Non-pigmented ciliary epithelial cell (primary cell): ENCODE data around the gene DNAJC16.
"Not testable (repeated sequence)": the region's sequence is repeated elsewhere in the genome, so short reads cannot be mapped to it uniquely, and the experiment has no call there.

Experiments
- DNase-seq: peaks from one replicate; pipeline ENCODE4 v3.0.0-alpha.2; 2010; ENCODE audit warnings: low read depth

Gene DNAJC16

DNA sequence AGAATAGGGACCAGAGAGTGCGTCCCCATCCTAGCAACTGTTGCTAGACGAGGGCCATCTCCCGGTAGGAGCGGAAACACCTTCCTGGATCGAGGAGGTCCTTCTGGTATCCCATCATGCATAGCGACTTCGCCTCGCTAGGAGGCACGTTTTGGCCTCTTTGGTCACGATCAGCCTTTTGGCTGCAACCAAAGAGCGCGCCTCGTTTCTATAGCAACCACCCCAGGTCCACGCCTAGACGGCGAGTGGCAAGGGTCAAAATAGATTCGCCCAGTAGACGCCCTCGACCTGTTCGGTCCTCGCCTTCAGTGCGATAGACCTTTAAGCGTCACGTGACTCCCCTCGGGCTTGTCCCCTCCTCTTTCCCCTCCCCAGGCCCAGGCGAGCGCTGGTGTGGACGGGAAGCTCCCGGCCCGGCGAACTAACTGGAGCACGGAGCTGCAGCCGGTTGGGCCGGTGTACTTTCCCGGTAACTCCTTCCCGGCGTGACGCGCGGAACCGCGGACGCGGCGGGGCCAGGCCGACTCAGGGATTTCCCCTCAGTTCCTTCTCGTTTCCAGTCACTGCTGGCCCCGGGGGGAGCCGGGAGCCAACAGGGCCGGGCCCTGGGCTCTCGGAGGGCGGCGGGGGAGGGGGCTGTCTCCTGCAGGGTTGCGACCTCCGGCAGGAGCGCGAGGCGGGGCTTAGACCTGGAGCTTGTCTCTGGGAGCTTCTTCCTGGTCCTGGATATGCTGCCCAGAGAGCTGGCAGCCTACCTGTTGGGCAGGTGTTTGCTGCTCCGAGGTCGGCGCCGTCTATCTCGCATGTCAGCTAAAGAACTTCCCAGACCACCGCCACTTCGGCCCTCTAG, at the start of gene DNAJC16:
Gene DNAJC16 (plus strand): TSS at position 359 of the 850 bp plus-strand sequence. CDS start 2,258 bp downstream, outside the sequence.
- DNase-seq, result peak; percentile 99

DNA sequence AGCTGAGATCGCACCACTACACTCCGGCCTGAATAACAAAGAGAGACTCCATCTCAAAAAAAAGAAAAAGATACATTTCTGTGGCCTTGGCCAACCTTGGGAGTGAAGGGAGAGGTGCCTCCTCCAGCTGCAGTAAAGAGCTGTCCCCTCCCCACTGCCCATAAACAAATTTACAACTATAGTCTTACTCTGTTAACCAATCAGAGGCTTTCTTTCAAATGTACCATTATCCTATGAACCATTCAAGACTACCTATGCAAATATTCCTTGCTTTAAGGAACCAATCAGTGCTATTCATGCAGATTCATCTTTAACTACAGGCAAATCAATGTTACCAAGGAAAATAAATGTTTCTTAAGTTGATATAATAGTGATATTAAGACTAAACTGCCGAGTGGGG, 49.7 kb upstream of the DNAJC16 start:
- no peak for DNase-seq

DNA sequence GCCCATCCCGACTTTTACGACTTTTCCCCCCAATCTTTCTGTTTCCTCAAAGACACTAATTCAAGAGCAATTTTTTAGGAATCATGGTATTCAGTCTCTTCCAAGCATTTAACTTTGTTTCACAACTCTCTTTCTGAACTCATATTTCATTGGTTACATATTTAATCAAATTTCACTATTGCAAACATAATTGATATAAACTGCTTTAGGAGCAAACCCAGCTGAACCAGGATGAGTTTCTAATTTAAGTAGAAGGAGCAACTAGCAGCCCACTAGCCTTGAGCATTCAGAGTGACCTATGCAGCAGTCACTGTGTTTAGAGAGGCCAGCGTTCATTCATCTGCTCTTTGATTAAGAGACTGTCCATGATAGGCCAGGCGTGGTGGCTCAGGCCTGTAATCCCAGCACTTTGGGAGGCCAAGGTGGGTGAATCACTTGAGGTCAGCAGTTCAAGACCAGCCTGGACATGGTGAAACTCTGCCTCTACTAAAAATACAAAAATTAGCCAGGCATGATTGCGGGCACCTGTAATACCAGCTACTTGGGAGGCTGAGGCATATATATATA, 48.9 kb upstream of the DNAJC16 start:
- no peak for DNase-seq

DNA sequence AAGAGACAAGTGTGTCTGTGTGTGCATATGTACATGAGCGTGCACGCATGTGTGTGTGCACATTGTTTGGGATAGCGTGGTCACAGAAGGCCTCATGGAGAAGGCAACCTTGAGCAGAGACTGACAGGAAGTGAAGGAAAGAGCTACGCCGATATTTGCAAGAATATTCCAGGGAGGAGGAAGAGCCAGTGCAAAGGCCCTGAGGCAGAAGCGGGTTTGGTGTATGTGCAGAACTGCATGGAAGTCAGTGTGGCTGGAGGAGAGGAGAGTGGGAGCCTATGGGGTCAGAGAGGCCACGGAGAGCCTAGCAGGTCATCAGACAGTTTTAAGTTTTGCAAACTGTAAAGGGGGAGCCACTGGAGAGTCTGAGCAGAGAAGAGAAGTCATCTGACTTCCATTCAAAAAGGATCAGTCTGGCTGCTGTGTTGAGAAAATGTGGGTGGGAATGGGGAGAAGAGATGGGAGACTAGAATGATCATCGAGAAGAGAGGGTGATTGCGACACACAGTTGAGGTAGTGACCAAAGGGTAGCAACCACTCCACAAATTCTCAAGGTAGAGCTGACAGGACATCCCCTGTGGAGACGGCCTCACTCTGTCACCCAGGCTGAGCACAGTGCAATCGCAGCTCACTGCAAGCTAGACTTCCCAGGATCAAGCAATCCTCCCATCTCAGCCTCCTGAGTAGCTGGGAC, 46.8 kb upstream of the DNAJC16 start:
- DNase-seq, result no peak

DNA sequence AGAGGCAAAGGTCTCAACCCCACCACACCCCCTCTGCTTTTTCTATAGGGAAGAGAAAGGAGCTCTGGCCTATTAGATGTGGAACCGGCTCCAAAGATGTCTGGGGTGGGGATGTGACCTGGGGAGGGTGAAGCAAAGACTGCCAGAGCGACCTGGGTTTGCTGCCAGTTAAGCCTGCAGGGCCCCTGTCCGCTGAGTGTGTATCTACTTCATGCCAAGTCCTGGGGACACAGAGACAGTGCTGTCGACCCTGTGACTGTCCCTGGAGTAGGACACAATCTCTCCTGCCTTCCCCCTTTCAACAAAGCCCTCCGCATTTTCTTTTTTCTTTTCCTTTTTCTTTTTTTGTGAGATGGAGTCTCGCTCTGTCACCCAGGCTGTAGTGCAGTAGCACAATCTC, 44.2 kb upstream of the DNAJC16 start:
- not testable (repeated sequence) for DNase-seq

DNA sequence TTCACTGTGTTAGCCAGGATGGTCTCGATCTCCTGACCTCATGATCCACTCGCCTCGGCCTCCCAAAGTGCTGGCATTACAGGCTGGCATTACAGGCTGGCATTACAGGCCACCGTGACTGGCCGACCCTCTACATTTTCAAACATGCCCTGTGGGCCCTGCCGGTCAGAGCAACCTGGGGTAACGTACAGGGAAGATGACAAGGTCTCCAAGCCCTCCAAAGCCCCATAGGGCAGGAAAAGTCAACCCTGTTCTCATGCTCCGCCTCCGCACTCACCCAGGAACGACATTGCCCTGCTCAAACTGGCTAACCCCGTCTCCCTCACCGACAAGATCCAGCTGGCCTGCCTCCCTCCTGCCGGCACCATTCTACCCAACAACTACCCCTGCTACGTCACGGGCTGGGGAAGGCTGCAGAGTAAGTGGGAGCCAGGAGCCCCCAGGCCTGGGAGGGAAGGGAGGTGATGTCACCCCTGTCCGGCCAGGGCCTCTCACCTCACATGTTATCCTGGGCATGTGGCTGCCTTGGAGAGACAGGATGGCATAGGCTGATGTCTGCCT, 43.6 kb upstream of the DNAJC16 start:
- not testable (repeated sequence) for DNase-seq

DNA sequence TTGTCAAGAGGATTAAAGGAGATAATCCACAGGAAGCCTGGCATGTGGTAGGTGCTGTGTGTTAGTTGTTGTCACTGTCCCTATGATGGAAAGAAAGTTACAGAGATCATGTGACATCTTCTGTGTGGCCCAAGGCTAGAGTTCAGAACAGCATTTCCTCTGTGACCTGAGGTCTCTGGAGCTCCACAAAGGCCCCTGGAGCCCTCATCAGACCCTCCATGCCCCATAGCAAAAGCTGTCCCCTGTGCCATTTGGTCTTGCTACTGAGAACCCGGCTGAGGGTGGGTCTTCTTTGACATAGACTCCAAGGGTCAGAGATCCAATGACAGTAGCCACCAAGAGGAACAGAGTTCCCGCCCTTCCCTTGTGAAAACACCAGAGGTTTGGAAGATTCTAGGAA, 42.7 kb upstream of the DNAJC16 start:
- DNase-seq, result no peak

DNA sequence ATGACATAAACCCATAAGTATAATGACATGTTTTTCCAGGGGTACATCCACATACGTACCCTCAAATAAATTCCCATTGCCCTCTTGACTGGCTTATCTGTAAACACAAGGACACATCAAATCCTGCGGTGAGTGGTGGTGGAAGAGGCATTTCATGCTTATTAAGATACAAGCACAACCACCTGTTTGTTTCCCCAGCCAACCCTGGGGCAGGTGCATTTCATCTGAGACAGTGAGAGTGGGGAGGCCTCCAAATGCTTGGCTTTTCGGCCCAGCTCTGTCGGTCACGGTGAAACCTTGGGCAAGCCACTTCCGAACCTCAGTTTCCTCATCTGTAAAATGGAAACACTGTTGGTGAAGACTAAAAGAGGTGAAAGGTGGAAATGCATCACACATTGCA, 42.2 kb upstream of the DNAJC16 start:
- DNase-seq, result not testable (repeated sequence)

DNA sequence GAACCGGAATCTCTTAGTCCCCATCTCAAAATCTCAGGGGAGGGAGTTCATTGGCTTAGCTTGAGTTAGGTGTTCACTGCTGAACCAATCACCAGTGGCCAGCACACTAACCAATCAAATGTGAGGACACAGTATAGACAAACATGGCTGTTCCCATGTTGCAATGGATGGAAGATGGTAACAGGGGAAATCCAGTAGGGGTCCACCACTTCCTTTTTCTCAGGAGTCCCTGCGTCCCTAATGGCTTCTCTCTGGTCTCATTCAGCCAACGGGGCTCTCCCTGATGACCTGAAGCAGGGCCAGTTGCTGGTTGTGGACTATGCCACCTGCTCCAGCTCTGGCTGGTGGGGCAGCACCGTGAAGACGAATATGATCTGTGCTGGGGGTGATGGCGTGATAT, 41.0 kb upstream of the DNAJC16 start:
- DNase-seq, result no peak

DNA sequence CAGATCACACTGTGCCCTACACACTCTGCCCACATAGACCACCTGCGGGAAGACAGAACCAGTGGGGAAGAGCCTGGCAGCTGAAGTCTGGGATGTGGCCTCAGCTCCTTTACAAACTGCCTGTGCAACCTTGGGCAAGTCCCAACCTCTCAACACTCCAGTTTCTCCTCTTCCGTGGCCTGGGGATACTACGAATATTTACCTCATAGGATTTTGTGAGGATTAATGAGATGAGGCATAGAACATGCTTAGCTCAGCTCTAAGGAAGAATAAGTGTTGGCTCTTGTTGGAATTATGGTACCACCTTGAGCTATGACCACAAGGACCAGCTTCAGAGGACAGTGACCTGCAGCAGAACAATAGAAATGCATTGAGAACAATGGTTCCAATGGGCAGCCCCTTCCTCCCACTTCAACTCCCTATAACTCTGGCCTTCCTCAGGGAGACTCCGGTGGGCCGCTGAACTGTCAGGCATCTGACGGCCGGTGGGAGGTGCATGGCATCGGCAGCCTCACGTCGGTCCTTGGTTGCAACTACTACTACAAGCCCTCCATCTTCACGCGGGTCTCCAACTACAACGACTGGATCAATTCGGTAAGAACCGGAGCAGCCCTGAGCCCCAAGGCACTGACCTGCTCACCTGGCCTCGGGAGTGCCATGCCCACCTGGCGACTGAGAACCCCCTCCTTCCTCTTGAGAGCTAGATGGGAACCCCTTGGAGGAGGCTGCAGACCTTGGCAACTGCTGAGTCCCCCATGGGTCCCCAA, 39.6 kb upstream of the DNAJC16 start:
- DNase-seq, result not testable (repeated sequence)

DNA sequence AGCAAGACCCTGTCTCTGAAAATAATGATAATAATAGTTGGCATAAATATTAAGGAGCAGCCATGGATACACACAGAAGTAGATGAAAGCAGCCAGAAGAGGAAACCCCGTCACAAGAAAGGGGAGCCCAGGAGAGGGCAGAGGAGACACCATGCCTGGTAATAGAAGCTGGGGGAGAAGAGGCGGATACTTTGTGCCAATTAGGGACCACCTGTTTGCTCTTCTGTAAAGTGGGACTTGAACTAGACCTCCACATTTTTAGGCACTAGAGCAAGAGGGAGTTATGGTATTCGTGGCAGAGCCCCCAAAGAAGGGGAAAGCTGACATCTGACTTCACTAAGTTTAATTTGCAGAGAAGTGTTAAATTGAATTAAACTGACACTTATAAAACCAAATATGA, 38.3 kb upstream of the DNAJC16 start:
- DNase-seq, result no peak

DNA sequence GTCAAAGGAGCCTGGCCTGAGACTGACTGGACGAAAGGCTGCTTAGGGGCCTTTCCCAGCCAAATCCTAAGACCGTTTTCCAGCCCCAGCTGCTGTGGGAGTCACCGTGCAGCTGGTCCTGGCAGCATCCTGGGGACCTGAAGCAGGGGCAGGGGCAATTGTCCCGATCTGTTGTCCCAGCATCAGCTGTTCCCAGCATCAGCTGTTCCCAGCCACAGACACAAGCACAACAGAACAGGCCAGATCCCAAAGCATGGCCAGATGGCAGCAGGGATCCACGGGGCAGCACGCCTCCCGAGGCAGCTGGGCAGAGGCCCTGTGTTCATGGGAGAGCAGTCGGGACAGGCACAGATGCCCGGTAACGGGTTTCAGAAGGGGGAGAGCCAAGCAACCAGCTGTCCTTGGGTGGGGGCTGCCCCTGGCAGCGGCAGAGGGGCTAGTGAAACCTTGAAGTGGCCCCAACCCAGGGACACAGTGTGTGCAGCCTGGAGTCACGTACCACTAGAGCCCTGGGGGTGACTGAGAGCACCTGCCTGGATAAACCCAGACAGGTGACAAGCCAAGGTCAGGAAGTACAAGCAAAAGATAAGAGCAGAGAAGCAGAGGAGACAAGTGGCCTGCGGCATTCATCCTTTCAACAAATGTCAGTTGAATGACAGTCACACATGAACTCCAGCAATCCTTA, 37.5 kb upstream of the DNAJC16 start:
- no peak for DNase-seq

DNA sequence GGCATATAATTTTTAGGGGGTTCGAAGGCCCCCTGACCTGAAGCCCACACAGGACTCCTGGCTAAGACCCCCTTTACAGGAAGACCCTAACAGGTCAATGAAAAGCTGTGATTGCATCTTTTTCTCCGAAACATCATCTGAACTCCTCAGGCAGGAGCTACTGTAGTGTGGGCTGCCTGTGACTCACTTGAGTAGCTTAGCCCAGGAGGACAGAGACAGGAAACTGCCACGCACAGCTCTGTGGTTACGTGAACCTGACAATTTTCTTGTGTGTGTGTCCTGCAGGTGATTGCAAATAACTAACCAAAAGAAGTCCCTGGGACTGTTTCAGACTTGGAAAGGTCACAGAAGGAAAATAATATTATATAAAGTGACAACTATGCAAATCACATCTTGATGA, 35.6 kb upstream of the DNAJC16 start:
- DNase-seq, result peak; percentile 31

DNA sequence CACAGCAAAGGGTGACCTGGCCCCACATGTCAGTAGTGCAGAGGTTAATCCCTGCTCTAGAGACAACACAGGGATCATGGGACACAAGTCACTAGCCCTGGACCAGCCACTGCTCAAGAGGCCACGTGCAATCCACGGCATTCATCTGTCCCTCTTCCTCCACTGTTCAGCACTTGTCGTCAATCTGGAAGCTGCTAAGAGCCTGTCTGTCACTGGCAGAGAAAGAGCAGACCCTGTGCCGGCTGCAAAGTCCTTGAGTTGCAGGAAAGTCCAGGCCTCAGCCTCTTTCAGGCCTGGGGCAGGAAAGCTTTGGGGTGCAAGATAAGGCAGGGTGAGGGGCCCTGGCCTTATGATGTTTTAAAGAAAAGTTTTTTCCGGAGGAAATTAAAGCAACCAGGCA, 34.1 kb upstream of the DNAJC16 start:
- no peak for DNase-seq

DNA sequence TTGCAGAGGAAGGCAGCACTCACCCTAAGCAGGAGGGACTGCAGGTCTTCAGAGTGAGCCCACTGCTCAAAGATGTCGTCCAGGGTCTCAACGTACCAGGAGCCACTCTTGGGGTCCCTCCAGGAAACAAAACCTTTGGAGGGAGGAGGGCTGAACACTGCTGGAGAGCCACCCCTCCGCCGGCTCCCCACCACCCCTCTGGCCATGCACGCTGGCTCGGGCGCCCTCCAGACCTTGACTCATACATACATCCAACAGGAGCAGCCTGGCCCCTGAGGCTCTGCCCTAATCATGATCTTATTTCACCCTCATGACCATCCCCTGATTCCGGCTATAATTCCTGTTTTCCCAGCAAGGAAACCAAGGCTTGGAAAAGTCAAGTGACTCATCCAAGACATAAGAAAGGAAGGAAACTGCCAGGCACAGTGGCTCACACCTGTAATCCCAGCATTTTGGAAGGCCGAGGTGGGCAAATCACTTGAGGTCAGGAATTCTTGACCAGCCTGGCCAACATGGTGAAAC, 32.7 kb upstream of the DNAJC16 start:
- no peak for DNase-seq

DNA sequence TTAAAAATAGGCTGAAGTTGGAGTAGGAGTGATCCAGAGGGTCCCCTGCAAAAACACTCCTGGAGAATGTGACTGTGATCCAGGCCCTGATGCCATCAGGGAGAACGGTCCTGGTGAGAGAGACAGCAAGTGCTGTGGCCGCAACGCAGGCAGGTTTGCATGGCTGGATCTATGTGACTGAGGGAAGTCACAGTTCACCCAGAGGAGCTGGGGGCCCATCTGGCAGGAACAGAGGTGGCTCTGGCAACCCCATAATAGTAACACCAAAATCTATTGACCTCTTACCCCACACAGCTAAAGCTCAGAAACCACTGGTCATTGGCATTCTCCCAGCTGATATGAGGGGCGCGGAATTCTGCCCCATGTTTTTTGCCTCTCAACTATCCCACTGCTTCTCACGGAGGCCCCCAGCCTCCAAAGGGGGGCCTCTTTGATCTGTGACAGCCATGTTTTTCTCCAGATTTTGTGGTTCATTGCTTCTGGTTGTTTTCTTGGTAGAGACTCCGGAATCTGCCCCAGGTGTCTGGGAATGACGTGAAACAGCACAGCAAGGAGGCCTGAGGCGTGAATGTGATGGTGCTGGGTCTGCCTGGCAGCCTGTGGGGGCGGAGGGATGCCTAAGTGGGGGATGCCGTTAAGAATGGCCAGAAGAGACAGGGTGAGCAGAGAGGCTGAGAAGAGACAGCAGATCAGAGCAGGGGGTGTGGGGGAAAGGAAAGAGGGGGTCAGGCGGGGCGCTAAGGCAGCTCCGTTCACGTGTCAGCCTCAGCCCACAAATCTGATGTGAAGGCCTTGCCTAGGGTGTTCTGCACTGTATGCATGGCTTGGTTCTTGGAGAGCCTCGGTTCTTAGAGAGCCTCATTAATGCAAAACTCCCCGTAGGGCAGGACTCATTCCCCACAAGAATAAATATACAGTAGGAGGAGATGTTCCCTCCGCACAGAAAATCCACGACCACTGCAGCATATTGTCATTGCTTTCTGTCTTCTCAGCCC, 26.2 kb upstream of the DNAJC16 start:
- peak; percentile 2 for DNase-seq

DNA sequence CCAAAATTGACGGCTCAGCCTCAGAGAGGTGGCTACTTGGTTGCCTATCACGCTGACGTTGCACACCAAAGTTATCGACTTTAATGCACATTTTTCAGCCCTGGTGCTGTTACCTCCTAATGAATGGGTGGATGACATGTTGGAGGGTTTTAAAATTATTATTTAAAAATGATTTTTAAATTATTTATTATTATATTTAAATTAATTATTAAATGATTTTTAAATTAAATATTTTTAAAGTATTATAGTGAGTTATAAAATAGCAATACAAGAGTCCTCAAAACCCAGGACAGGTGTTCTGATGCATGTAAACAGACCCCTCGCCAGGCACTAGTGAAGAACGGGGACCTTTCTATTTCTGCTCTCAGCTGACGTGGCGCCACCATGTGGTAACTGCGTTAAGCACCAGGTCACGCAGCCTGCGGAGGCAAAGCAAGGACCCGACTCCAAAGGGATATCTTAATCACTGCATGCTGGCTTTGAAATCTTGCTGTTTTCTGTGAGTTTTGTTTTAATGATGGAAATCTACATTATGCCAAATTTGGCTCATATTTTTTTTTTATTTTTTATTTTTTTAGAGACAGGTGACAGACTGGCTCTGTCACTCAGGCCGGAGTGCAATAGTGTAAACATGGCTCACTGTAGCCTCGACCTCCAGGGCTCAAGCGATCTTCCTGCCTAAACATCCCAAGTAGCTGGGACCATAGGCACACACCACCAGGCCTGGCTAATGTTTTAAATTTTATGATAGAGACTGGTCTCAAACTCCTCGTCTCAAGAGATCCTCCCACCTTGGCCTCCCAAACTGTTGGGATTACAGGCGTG, 25.2 kb upstream of the DNAJC16 start:
- no peak for DNase-seq

DNA sequence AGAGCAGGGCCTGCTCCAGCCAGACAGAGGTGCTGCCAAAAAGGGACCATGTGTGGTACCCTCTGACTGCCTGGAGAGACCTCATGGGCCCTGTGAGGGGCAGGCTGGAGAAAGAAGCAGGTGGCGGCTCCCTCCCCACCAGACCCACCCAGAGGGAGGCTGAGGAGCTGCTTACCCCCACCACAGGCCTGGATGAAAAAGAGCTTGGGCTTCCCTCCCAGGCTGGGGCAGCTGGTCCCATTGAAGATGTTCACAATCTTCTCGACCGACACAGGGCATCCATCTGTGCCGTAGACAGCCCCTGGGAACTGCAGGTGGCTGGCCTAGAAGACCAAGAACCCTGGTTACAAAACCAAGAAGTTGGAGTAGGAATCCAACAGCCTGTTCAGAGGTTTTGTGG, 22.2 kb upstream of the DNAJC16 start:
- DNase-seq, result no peak

DNA sequence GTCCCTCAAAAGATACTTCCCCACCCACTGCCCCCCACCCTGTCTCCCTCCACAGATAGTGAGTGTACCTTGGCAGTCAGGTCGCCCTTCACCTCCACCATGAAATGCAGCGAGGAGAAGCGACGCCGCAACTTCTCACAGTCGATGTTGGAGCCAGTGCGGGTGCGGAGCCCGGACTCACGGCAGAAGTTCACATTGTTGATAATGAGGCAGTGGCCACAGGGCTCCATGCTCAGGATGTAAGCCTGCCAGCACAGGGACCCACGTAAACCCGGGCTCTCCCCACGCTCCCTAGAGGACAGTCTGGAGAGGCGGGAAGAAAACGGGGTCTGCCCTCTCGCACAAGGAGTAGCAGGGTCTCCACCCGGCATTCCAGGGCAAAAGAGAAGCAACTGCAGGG, 19.8 kb upstream of the DNAJC16 start:
- DNase-seq, result no peak
